GM19438 (cell line): ENCODE measurements around the gene EPS8.
"Not testable (repeated sequence)": the region's sequence is repeated elsewhere in the genome, so short reads cannot be mapped to it uniquely, and the experiment has no call there.

Experiments
- ATAC-seq: cut with Tn5 transposase; IDR thresholded peaks from one replicate; pipeline ENCODE4 v1.9.1; 2021; ENCODE audit warnings: low read depth; ENCODE audit not compliant: unreplicated experiment

Gene EPS8

DNA sequence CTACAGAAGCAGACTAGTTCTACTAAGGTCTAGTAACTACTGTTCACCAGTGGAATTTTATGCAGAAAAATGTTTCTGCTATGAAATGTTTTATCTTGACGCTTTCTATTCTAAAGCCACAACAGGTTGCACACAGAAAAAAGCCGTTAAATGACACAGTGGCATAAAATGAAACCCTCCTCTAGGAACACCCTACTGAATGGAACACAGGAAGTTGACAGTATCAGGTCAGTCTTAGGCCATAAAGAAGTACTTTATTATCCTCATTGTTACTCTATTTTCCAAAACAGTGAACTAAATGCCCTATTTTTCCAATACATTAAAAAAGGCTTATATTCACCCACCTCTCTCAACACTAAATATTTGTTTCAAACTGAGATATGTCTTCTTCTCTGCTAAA lies 21.9 kb downstream of the EPS8 start:
- no peak for ATAC-seq

DNA sequence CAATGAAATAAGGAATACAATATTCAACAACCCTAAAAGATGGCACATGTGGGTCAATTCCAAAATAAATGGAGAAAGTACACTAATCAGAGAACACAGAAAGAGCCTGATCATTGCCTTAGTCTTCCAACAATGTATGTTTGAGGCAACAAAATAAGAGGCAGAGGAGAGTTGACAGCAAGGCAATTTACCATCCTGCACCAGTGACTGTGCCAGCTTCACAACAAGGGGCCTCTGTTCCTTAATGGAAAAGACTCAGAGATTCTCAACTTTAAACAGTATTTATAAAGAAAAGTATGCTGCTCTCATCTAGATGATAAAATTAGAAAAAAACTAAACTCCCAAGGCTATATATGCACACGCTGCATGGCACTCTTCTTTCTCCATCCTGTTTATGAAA lies 25.9 kb downstream of the EPS8 start:
- no peak for ATAC-seq

DNA sequence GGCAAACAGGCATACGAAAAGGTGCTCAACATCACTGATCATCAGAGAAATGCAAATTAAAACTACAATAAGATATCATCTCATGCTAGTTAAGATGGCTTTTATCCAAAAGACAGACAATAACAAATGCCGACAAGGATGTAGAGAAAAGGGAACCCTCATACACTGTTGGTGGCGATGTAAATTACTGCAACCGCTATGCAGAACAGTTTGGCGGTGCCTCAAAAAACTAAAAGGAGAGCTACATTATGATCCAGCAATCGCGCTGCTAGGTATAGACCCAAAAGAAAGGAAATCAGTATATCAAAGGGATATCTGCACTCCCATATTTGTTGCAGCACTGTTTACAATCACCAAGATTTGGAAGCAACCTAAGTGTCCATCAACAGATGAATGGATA lies 27.0 kb downstream of the EPS8 start:
- ATAC-seq = not testable (repeated sequence)

DNA sequence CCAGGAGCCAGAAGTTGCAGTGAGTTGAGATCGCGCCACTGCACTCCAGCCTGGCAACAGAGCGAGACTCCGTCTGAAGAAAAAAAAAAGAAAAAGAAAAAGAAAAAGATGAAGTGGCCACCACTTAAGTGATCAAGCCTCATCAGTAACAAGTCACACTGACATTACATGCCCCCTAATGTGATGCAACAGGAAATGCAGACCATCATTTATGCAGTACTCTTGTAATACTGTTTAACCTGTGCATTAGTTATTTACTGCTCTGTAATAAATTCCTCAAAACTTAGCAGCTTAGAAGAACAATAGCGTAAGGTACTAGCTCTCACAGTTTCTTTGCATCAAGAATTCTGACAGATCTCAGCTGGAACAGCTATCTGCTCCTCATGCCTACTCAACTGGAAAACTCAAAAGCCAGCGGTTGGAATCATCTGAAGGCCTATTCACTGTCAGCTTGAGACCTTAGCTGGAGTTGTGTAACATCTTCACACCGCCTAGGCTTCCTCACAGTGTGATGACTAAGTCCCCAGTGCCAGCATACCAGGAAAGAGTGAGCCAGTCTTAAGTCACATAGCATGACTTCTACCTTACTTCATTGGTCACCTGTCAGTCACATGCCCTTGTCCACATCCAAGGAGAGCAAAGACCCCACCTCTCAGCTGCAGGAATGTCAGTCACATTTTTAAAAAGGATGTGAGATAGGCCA lies 31.5 kb downstream of the EPS8 start:
- ATAC-seq = no peak

DNA sequence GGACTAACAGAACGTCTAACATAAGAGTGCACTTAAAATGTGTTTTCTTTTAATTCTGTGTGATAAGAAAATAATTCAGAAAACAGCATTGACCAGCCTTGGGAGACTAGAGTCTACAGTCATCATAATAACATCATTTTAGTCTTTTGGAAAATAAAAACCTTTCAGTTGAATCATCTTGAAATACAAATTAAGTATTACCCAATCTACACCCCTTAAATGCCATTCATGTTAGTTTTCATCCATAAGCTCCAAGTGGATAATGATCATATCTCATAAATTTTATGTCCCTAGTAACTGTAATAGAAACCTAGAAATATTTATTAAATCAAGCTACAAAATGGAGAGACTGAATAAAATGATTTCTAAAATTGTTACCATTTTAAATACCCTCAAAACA lies 32.4 kb downstream of the EPS8 start:
- ATAC-seq = no peak

DNA sequence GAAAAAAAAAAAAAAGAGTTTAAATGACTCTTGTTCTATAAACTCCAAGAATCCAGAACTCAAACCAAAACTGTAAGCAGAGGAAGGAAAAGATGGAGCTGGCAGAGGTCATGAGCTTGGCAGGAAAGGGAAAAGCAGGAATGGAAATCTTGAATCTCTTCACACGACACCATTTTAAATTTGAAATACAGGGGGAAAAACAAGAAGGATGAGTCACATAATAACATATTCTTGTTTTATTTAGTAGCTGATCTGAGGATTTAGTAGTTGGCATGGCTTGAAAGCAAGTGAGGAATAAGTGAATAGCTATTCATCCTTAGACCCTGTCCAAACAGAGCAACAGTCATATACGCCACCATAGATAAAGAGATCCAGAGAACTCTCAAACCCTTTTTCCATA lies 35.0 kb downstream of the EPS8 start:
- ATAC-seq = no peak

DNA sequence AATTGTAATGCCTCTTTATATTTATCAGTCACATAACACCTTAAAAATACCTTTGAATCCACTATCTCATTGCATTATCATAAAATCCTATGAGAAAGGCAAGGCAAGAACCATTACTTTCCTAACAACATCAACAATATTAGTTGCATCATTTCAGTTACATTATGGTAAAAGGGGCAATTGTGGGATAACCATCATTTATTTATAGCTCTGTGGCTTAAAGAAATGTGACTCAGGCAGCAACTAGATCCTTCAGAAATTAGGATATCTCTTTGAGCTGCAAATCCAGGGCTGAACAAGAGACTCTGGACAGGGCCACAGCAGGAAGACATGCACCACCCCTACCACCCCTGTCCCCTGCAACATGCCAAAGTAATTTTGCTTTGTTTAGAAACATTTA lies 36.4 kb downstream of the EPS8 start:
- ATAC-seq = no peak

DNA sequence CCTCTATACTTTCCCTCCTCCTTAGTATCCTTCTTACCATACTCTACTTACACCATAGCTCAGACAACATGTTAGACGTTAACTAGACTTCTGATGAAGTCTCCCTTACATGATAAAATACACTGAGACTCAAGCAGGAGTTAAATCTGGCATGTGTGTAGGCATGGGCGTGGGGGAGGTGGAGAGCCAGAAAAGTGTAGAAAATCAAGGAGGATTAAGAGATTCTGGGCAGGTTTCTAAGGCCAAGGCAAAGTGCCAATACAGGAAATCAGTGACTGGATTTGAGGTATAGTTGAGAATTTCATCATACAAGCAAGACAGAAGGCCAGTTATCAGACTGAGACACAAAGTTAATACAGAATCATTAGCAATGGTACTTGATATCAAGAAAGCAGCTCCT lies 37.4 kb downstream of the EPS8 start:
- ATAC-seq = no peak

DNA sequence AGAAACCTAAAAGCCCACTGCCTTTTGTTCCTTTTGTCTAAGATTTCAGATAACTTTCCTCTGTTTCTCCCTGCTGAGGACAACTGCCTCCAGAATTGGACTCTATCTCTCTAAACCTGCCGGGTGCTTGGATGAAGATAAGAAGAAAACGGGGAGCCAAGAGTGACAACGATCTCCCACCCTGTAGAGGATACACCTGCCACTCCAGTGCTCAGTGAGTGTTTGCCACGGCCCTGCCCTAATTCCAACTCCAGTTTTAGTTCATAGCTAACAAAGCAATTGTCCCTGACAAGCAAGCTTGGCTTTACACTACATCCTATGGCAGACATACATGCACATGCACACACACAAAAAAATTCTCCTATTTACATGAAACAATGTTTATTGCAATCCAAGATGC lies 39.3 kb downstream of the EPS8 start:
- ATAC-seq = no peak

DNA sequence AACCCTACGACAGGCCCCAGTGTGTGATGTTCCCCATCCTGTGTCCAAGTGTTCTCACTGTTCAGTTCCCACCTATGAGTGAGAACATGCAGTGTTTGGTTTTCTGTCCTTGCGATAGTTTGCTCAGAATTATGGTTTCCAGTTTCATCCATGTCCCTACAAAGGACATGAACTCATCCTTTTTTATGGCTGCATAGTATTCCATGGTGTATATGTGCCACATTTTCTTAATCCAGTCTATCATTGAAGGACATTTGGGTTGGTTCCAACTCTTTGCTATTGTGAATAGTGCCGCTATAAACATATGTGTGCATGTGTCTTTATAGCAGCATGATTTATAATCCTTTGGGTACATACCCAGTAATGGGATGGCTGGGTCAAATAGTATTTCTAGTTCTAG lies 47.3 kb downstream of the EPS8 start:
- not testable (repeated sequence) for ATAC-seq

DNA sequence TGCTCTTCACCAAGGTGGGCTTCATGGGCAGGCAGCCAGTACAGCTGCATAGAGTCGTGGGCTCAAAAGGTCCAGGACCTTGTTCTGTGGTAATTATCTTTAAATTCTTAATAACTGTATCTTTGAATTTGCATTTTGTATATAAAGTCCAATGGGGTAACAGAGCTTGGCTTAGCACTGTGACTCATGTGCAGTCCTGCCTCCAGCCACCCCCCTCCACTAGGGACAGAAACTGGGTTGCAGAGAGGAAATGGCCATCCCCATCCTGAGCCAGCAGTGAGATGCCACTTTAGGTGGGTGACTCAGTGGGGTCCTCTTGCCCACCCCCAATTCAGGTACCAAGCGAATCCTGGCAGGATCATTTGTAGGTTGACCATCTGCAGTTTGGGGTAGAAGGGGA lies 48.1 kb downstream of the EPS8 start:
- no peak for ATAC-seq

DNA sequence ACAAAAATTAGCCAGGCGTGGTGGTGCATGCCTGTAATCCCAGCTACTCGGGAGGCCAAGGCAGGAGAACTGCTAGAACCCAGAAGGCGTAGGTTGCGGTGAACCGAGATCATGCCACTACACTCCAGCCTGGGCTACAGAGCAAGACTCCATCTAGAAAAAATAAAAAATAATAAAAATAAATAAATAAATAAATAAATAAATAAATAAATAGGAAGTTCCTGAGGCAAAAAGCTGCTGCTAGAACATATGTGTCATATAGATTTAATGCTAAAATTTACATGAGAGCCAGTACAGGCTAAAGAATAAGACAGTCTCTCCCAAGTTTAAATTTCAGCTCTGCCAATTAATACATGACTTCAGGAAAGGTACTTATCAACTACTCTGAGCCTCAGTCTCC lies 48.8 kb downstream of the EPS8 start:
- not testable (repeated sequence) for ATAC-seq

DNA sequence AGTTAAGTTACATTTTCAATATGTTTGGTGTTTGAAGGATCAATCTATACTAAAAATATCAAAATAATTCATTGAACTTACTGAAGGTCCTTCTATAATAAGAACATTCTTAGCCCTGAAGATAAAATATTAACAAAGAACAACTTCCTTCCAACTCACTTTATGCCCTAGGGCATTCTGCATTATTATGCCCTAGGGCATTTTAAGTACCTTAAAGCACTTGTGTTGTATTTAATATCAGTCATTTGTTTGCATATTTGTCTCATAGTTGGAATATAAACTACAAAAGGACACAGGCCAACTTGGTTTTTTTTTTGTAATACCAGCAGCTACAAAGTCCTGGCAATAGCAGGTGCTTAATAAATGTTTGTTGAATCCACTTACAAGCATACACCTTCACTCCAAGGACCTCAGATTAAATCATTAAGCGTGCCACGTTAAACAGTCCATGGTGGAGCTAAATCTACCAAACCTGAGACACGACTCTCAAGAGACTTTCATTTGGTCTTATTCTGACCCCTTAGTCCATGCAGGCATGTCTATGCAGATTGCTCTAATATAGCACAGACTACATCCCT lies 50.7 kb downstream of the EPS8 start:
- no peak for ATAC-seq

DNA sequence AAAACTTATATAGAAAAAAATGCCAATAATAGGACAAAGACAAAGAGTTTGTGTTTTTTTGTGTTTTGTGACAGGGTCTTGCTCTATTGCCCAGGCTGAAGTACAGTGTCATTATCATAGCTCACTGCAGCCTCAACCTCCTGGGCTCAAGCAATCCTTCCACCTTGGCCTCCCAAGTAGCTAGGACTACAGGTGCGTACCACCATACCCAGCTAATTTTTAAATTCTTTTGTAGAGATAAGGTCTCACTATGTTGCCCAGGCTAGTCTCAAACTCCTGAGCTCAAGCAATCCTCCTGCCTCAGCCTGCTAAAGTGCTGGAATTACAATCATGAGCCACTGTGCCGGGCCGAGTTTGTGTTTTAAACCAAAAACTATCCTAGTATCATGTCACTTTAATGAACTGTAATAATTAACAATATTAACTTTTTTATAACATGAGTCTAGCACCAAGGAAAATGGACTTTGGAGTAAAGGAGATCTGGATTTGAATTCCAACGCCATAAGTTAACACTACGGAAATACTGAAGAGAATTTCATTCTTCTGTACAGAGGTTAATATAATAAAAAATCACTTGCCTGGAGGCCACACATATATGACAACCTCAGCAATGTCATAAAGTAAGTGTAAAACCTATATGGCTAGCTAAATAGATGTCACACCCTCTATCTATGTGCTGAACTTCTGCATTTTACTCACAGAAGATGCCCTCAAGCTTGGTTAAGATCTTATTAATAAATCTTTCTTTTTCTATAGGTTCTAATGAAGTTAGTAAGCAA lies 53.2 kb downstream of the EPS8 start:
- no peak for ATAC-seq

DNA sequence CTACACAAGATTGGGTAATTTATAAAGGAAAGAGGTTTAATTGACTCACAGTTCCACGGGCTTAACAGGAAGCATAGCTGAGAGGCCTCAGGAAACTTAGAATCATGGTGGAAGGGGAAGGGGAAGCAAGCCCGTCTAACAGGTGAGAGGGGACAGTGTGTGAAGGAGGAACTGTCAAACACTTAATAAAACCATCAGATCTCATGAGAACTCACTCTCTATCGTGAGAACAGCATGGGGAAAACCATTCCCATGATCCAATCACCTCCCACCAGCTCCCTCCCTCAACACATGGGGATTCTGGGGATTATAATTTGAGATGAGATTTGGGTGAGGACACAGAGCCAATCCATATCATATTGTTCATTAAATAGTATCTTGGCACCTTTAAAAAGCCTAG lies 56.1 kb downstream of the EPS8 start:
- ATAC-seq = peak; percentile 44

DNA sequence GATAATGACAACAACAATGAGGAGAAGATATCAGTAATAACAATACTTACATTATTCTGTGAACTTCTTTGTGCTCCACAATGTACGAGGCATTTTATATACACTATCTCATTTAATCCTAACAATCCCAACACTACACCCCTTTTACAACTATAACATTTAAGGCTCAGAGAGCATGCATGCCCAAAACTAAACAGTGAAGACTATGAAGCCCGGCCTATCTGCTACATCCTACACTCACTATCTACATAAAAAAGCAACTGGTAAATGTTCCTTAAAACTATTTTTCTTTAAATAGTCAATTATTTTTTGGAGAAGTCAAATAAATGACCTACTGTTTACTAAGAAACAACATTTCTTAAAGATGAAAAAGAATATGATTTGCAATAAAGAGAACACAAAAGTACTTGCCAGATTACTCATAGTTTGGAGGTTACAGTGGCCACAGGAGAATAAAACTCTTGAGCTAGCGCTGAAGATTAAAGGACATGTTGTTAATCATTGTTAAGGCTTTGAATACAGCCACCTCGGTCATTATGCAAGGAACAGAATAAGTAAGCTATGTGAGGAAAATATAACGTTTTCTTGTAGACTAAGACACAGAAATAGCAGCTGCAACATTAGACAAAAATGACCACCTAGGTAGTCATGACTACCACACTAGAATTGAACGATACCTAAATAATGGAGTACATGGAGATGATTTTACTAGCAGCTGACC lies 56.7 kb downstream of the EPS8 start:
- peak; percentile 80 for ATAC-seq

DNA sequence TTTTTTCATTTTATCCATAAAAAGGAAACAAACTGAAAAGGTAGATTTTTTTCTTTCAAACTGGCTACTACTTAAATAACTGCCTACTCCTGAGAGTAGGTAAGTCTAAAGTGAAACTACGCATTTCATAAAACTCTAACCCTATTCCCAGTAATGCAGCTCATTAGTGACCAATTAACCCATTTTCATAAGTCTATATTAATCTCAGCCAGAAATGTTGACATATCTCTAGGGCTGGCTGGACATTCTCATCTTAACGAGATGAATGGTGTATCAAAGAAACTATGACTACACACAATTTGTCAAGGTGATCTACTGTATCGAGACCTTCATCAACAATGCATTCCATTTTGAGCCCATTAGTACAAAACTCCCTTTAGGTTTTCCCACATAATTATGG lies 57.2 kb downstream of the EPS8 start:
- no peak for ATAC-seq

DNA sequence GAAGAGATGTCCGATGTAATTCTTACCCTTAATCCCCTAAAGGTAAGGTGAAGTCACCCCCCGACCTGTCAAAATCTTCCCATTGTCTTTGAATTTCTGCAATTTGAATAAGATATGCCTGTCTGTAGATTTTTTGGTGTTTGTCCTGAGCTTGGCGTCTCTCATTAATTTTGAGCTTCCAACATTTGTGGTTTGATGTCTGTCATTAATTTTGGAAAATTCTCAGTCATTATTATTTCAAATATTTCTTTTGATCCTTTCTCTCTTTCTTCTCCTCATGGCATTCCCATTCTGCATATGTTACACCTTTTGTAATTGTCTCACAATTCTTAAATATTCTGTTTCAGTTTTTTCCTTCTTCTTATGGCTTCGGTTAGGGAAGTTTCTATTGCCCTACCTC lies 60.1 kb downstream of the EPS8 start:
- ATAC-seq = no peak

DNA sequence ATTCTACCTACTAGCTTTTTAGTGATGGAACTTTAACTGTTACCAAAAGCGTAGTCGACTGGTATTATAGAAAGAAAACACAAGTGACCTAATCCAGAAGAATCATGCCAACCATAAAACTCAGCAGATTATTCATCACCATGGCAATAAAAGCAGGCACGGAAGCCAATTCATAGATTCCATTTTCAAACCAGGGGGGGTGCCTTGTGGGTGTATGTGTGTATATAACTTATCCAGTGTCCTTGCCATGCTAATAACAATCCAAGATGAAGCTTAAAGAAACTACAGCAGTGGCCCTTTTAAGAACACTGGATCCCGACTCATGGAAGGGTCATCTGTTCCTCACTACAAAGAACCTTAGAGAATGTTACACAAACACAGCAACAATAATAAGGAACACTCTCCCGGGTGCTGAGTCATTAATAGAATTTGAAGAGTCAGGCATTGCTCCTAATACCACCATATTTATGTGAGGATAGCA lies 61.0 kb downstream of the EPS8 start:
- ATAC-seq = no peak

DNA sequence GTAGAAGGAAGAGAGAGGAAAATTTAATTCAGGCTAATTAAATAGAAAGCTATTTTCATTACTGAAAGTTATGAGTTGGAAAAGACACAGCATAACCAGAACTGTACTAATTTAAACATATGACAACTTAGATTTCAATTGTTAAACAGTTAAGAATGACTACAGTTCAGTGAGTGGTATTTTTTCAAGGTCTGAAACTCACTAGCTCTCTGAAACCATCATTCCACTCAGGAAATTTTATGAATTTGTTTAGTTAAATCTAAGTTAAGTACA lies 62.4 kb downstream of the EPS8 start:
- no peak for ATAC-seq
